ENCODE results near the gene TRMT1.

- no peak for TF ChIP-seq TCF7L2 (IDR thresholded peaks at IDR 0.05; ENCODE audit: low read depth, low read length)
- TF ChIP-seq, protein P1, sequence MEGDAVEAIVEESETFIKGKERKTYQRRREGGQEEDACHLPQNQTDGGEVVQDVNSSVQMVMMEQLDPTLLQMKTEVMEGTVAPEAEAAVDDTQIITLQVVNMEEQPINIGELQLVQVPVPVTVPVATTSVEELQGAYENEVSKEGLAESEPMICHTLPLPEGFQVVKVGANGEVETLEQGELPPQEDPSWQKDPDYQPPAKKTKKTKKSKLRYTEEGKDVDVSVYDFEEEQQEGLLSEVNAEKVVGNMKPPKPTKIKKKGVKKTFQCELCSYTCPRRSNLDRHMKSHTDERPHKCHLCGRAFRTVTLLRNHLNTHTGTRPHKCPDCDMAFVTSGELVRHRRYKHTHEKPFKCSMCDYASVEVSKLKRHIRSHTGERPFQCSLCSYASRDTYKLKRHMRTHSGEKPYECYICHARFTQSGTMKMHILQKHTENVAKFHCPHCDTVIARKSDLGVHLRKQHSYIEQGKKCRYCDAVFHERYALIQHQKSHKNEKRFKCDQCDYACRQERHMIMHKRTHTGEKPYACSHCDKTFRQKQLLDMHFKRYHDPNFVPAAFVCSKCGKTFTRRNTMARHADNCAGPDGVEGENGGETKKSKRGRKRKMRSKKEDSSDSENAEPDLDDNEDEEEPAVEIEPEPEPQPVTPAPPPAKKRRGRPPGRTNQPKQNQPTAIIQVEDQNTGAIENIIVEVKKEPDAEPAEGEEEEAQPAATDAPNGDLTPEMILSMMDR (IDR thresholded peaks at IDR 0.05): no peak
- TF ChIP-seq POLR2AphosphoS5 (IDR thresholded peaks at IDR 0.05; ENCODE audit: low read depth, low read length): no peak
- TF ChIP-seq, protein P2, sequence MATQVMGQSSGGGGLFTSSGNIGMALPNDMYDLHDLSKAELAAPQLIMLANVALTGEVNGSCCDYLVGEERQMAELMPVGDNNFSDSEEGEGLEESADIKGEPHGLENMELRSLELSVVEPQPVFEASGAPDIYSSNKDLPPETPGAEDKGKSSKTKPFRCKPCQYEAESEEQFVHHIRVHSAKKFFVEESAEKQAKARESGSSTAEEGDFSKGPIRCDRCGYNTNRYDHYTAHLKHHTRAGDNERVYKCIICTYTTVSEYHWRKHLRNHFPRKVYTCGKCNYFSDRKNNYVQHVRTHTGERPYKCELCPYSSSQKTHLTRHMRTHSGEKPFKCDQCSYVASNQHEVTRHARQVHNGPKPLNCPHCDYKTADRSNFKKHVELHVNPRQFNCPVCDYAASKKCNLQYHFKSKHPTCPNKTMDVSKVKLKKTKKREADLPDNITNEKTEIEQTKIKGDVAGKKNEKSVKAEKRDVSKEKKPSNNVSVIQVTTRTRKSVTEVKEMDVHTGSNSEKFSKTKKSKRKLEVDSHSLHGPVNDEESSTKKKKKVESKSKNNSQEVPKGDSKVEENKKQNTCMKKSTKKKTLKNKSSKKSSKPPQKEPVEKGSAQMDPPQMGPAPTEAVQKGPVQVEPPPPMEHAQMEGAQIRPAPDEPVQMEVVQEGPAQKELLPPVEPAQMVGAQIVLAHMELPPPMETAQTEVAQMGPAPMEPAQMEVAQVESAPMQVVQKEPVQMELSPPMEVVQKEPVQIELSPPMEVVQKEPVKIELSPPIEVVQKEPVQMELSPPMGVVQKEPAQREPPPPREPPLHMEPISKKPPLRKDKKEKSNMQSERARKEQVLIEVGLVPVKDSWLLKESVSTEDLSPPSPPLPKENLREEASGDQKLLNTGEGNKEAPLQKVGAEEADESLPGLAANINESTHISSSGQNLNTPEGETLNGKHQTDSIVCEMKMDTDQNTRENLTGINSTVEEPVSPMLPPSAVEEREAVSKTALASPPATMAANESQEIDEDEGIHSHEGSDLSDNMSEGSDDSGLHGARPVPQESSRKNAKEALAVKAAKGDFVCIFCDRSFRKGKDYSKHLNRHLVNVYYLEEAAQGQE (IDR thresholded peaks at IDR 0.05; ENCODE audit: insufficient read depth in 1 of 2, low read depth in 2 of 2, low read length in 1 of 2): no peak
Measured at GRCh38 chr19:13109361-13110098, 7.0 kb downstream of the TRMT1 start.

All from Panc1 (cell line).